ENCODE measurements around the gene NSG1. TPM values are rescaled to one million over a fixed set of nuclear protein-coding genes. Genes with fewer than 3 reads are reported as not detected.
A peak's percentile ranks its signal among the peaks of the same experiment; 100 is the strongest.

Gene NSG1
- total and polyA plus RNA-seq, 2 of the 13 experiments (the other 11 are each of a cell fraction or from before 2014, with no cell fraction given), result not detected

DNA sequence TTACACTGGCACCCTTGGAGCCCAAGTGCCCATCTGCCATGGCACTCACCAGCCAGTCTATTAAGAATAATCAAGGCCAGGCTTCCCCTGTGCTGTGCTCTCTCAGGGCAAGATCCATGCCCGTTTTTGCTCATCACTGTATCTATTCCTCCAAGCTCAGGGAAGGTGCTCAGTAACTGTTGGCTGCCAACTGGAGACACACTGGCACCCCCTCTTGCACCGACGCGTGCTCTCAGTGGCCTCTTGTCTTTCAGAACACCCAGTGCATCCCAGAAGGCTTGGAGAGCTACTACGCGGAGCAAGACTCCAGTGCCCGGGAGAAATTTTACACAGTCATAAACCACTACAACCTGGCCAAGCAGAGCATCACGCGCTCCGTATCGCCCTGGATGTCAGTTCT lies 30.1 kb downstream of the NSG1 start:
- BruUV-seq (replicated peaks), result no TSS peak
- Histone ChIP-seq H3K27ac (ENCODE audit: extremely low read length, insufficient read depth, low read length) (no peak overlapping the region), H3K4me2 (ENCODE audit: low read depth, low read length) (no peak overlapping the region), H3K27me3 (ENCODE audit: control insufficient read depth in 1 of 2, insufficient read depth in 2 of 2, low read length in 2 of 2) (no peaks in the 10 kb centered on the region), H2AFZ (ENCODE audit: low read length) (no peak overlapping the region), H3K9ac (ENCODE audit: insufficient read depth, low read depth, low read length) (no peak overlapping the region), H3K4me3 (replicated peaks in 1 of 3; ENCODE audit: insufficient read depth in 1 of 3, low read depth in 2 of 3, low read length in 3 of 3) (no peak overlapping the region), H3K9me3 (ENCODE audit: low read length) (no peaks in the 10 kb centered on the region), H3K36me3 (replicated peaks in 1 of 2; ENCODE audit: control insufficient read depth in 1 of 2, insufficient read depth in 2 of 2, low read length in 2 of 2) (peaks cover 11 to 34% of the 10 kb centered on the region in 2 experiments; a peak in 4 of 5 replicates), H4K20me1 (ENCODE audit: insufficient read depth, low read length) (no peaks in the 10 kb centered on the region), H3K4me1 (ENCODE audit: insufficient read depth, low read length) (no peaks in the 10 kb centered on the region), H3K79me2 (ENCODE audit: insufficient read depth, low read length) (no peaks in the 10 kb centered on the region)
- CTCF ChIA-PET (ENCODE audit: low intra/inter-chr PET ratio, low total read pairs), result no interaction called here
- in situ Hi-C loops (cut with HindIII; ENCODE audit: extremely low pct_ligation_motif_present, low pct_unique_long_range_greater_than_20kb), result no loop called here
- FAIRE-seq (no peak), DNase-seq (ENCODE audit: low spot score) (no peak), ATAC-seq (no peak)
- WGBS (ENCODE audit: low lambda C conversion rate), result 99% methylated on average over 11 of the region's 11 CpGs
- intact Hi-C loops (cut with micrococcal nuclease; ENCODE audit: unreplicated experiment), result no loop called here
- POLR2A ChIA-PET, result no interaction called here
- TF ChIP-seq KDM4B (CRISPR knock-in tag; IDR thresholded peaks at IDR 0.05) (no peak), ZMAT3 (CRISPR knock-in tag; conservative IDR thresholded peaks at IDR 0.05) (no peak), ZNF615 (CRISPR knock-in tag; IDR thresholded peaks at IDR 0.05; ENCODE audit: borderline replicate concordance) (no peak), NR2F1 (CRISPR knock-in tag; IDR thresholded peaks at IDR 0.05) (no peak), CBX1 (IDR thresholded peaks at IDR 0.05; ENCODE audit: low read depth) (no peak), SMYD3 (CRISPR knock-in tag; IDR thresholded peaks at IDR 0.05) (no peak), RBM22 (optimal IDR thresholded peaks at IDR 0.05; ENCODE audit: low read length) (peak; percentile 16)
- TF ChIP-seq, protein P1, sequence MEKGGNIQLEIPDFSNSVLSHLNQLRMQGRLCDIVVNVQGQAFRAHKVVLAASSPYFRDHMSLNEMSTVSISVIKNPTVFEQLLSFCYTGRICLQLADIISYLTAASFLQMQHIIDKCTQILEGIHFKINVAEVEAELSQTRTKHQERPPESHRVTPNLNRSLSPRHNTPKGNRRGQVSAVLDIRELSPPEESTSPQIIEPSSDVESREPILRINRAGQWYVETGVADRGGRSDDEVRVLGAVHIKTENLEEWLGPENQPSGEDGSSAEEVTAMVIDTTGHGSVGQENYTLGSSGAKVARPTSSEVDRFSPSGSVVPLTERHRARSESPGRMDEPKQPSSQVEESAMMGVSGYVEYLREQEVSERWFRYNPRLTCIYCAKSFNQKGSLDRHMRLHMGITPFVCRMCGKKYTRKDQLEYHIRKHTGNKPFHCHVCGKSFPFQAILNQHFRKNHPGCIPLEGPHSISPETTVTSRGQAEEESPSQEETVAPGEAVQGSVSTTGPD (CRISPR knock-in tag; IDR thresholded peaks at IDR 0.05), result no peak
- TF ChIP-seq, protein P2, sequence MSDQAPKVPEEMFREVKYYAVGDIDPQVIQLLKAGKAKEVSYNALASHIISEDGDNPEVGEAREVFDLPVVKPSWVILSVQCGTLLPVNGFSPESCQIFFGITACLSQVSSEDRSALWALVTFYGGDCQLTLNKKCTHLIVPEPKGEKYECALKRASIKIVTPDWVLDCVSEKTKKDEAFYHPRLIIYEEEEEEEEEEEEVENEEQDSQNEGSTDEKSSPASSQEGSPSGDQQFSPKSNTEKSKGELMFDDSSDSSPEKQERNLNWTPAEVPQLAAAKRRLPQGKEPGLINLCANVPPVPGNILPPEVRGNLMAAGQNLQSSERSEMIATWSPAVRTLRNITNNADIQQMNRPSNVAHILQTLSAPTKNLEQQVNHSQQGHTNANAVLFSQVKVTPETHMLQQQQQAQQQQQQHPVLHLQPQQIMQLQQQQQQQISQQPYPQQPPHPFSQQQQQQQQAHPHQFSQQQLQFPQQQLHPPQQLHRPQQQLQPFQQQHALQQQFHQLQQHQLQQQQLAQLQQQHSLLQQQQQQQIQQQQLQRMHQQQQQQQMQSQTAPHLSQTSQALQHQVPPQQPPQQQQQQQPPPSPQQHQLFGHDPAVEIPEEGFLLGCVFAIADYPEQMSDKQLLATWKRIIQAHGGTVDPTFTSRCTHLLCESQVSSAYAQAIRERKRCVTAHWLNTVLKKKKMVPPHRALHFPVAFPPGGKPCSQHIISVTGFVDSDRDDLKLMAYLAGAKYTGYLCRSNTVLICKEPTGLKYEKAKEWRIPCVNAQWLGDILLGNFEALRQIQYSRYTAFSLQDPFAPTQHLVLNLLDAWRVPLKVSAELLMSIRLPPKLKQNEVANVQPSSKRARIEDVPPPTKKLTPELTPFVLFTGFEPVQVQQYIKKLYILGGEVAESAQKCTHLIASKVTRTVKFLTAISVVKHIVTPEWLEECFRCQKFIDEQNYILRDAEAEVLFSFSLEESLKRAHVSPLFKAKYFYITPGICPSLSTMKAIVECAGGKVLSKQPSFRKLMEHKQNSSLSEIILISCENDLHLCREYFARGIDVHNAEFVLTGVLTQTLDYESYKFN (CRISPR knock-in tag; conservative IDR thresholded peaks at IDR 0.05), result no peak

Measured in HepG2 (cell line).